Cardiac ventricle fibroblast (primary cell): ENCODE results near the gene TMEM204. TPM values are rescaled to one million over a fixed set of nuclear protein-coding genes. Genes with fewer than 3 reads are reported as not detected.

Experiments used
- total RNA-seq: library from RNA; depleted of rRNA; stranded (reverse); fragments of >200 nt; gene quantifications from 2 replicates; pipeline ENCODE4 v1.2.3, GENCODE V29; 2015

Gene TMEM204
- total RNA-seq, result 16.8 and 20.5 TPM in 2 replicates

DNA sequence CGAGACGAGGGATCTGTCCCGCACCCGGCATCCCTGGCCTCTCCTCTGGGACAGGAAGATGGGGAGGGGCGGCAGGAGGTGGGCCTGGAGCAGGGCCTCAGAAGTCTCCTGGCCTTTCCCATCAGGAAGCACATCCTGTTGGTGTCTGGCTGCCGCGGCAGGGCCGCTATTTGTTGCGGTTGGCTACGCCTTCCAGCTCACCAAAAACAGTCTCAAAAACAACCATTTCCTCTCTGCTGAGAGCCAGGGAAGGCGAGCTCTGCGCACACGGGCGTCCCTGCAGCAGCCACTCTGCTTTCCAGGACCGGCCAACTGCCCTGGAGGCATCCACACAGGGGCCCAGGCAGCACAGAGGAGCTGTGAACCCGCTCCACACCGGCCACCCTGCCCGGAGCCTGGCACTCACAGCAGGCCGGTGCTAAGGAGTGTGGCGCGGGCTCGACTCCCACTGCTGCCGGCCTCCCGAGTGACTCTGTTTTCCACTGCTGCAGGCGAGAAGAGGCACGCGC lies at the start of gene TMEM204:
Gene TMEM204, plus strand, starts transcription at position 224 of the 509 bp plus-strand sequence. CDS start 610 bp downstream, outside the sequence.

DNA sequence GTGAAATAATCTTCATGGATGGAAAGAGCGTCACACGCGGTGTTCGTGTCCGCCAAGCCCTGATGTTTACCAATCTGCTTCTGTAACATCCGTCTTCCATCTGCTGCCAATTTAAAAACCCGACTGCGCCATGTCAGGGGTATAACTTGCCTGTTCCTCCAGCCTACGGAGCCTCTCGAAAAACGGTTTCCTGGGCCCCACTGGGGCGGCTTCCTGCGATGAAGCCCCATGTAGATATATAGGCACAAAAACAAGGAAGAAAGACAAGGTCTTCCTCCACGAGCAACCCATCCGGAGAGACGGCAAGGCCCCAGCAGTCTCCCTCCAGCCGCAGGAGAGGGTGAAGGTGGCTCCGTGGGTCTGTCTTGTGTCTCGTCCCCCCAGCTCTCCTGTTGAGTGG lies 44.8 kb upstream of the TMEM204 start, which contains the start of gene PTX4:
Gene PTX4, minus strand, starts transcription at position 326 of the 400 bp plus-strand sequence. Its CDS starts 35 bp downstream, at position 291.

DNA sequence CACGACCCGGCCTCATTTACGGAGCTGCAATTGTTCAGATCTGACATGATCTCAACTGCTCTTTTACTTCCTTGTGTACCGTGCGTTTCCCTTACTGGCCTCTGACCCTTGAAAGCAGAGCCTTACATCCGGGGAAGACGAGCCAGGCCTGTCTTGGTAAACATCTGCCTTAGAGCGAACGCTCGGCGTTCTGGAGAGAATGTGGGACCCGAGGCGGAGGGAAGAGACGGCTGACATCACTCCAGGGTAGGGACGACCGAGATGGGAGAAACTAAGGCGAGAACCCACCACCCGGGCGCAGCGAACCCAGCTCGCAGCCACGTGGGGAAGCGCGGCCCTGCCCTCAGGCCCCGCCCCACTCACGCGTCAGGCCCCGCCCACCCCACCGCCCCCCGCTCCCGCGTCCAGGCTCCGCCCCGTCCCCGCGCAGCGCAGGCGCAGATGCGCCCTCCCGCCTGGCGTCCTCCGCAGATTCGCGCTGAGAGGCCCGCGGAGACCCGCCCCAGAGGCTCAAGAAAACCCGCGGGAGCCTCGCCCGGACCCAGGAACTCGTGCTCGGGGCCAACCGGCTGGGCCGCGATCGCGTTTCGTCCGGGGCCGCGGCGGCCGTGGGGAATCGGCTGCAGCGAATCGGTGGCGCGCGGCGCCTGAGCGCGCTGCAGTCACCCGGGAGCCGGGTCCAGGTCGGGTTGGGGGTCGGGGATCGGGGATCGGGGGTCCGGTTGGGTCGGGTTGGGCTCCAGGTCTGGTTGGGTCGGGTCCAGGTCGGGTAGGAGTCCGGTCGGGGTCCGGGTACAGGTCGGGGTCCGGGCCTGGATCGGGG lies 40.3 kb upstream of the TMEM204 start, which contains the start of gene TELO2:
Gene TELO2, plus strand, starts transcription at position 438 of the 823 bp plus-strand sequence. CDS start 922 bp downstream, outside the sequence.

Other genes starting within 250 kb of the TMEM204 start
- gene UBE2I, start 224.0 kb upstream of the TMEM204 start, total RNA-seq, result 66.5 and 79.5 TPM in 2 replicates
- gene BAIAP3, start 200.0 kb upstream of the TMEM204 start, total RNA-seq, result 0.15 and 0.37 TPM in 2 replicates
- gene TSR3, start 181.8 kb upstream of the TMEM204 start, total RNA-seq, result 77.4 and 85.3 TPM in 2 replicates
- 68.6 and 69.3 TPM in 2 replicates for gene GNPTG, start 181.7 kb upstream of the TMEM204 start, total RNA-seq
- 18.3 and 25.6 TPM in 2 replicates for gene UNKL, start 119.0 kb upstream of the TMEM204 start, total RNA-seq
- gene UQCC4, start 112.9 kb upstream of the TMEM204 start, total RNA-seq, result 9.3 and 10.5 TPM in 2 replicates
- gene PERCC1, start 102.6 kb upstream of the TMEM204 start, total RNA-seq, result not detected in 2 replicates
- 0.39 TPM in 1 of 2 replicates, not detected in the other for gene CCDC154, start 89.1 kb upstream of the TMEM204 start, total RNA-seq
- gene CLCN7, start 58.6 kb upstream of the TMEM204 start, total RNA-seq, result 44.9 and 50.0 TPM in 2 replicates
- gene PTX4, start 44.7 kb upstream of the TMEM204 start, total RNA-seq, result 0.37 TPM in 1 of 2 replicates, not detected in the other
- gene TELO2, start 40.3 kb upstream of the TMEM204 start, total RNA-seq, result 11.5 and 17.0 TPM in 2 replicates
- 14.6 and 23.7 TPM in 2 replicates for gene IFT140, start 78.4 kb downstream of the TMEM204 start, total RNA-seq
- 8.2 and 8.8 TPM in 2 replicates for gene CRAMP1, start 78.7 kb downstream of the TMEM204 start, total RNA-seq
- gene JPT2, start 144.6 kb downstream of the TMEM204 start, total RNA-seq, result 24.4 and 30.3 TPM in 2 replicates
- gene MAPK8IP3, start 172.5 kb downstream of the TMEM204 start, total RNA-seq, result 13.9 and 16.6 TPM in 2 replicates
- gene NME3, start 237.9 kb downstream of the TMEM204 start, total RNA-seq, result 61.7 and 65.7 TPM in 2 replicates
- gene EME2, start 239.1 kb downstream of the TMEM204 start, total RNA-seq, result 2.6 and 3.7 TPM in 2 replicates
- gene MRPS34, start 239.5 kb downstream of the TMEM204 start, total RNA-seq, result 83.6 and 89.1 TPM in 2 replicates
- 22.7 and 34.8 TPM in 2 replicates for gene SPSB3, start 248.9 kb downstream of the TMEM204 start, total RNA-seq
- gene NUBP2, start 249.3 kb downstream of the TMEM204 start, total RNA-seq, result 61.6 and 65.2 TPM in 2 replicates